Mesothelial cell of epicardium (in vitro differentiated cells): Measurements from ENCODE around the gene SLC25A10. TPM values are rescaled to one million over a fixed set of nuclear protein-coding genes. Genes with fewer than 3 reads are reported as not detected.
"Not testable (repeated sequence)": the region's sequence is repeated elsewhere in the genome, so short reads cannot be mapped to it uniquely, and the experiment has no call there.

Experiments used
- DNase-seq, 2 experiments: peaks; one replicate each; pipeline ENCODE4 v3.0.0; 2021; ENCODE audit warnings: low spot score in 2 of 2; ENCODE audit not compliant: unreplicated experiment in 2 of 2
- H3K27ac Mint-ChIP-seq: 2 replicates; pipeline ENCODE4 v1.8.0; 2021; ENCODE audit warnings: mixed read lengths
- H3K27me3 Mint-ChIP-seq: 2 replicates; pipeline ENCODE4 v1.8.0; 2021; ENCODE audit warnings: low read depth, mixed read lengths
- H3K36me3 Mint-ChIP-seq: 2 replicates; pipeline ENCODE4 v1.8.0; 2021; ENCODE audit warnings: mixed read lengths
- H3K4me1 Mint-ChIP-seq: 2 replicates; pipeline ENCODE4 v1.8.0; 2021; ENCODE audit warnings: mixed read lengths
- H3K4me3 Mint-ChIP-seq: 2 replicates; pipeline ENCODE4 v1.8.0; 2021; ENCODE audit warnings: mild to moderate bottlenecking, moderate library complexity, mixed read lengths
- H3K9me3 Mint-ChIP-seq: 2 replicates; pipeline ENCODE4 v1.8.0; 2021; ENCODE audit warnings: mixed read lengths
- CTCF ChIP-seq: fragments of 200-600 bp; sonication (generic); IDR thresholded peaks from one replicate; pipeline ENCODE4 v1.5.0; 2021; ENCODE audit warnings: antibody characterized with exemption; ENCODE audit not compliant: unreplicated experiment
- microRNA-seq: library from miRNA; unstranded; fragments of <30 nt; microRNA quantifications from one replicate; pipeline ENCODE4 v1.2.0, GENCODE V29; 2021; ENCODE audit warnings: inconsistent platforms, mixed read lengths
- total RNA-seq: library from RNA; stranded (reverse); gene quantifications from 3 replicates; pipeline ENCODE4 v1.2.1, GENCODE V29; 2021

Gene SLC25A10
- total RNA-seq, 1 donor from 2014 or later: 15.2 TPM

- Mint-ChIP-seq H3K27me3 (peaks cover 12% of the 10 kb centered on the region), H3K9me3 (no peaks in the 10 kb centered on the region), H3K27ac (no peak overlapping the region), H3K36me3 (no peaks in the 10 kb centered on the region), H3K4me1 (no peaks in the 10 kb centered on the region), H3K4me3 (no peak overlapping the region)
- TF ChIP-seq CTCF: no peak
- no peak for DNase-seq
These were observed 26.8 kb downstream of the SLC25A10 start for GRCh38 chr17:81738801-81739393.

- H3K27ac Mint-ChIP-seq: peak overlapping the region; percentile 43
- not testable (repeated sequence) for H3K4me3 Mint-ChIP-seq, H3K4me1 Mint-ChIP-seq, H3K9me3 Mint-ChIP-seq, H3K36me3 Mint-ChIP-seq, DNase-seq
- H3K27me3 Mint-ChIP-seq: peaks cover 11% of the 10 kb centered on the region
These were observed 27.5 kb downstream of the SLC25A10 start for GRCh38 chr17:81739593-81739992.

- no peaks in the 10 kb centered on the region for H3K4me1 Mint-ChIP-seq
- H3K27me3 Mint-ChIP-seq: peaks cover 10% of the 10 kb centered on the region
- H3K36me3 Mint-ChIP-seq: no peaks in the 10 kb centered on the region
- H3K27ac Mint-ChIP-seq: no peak overlapping the region
- H3K4me3 Mint-ChIP-seq: no peak overlapping the region
- TF ChIP-seq CTCF: no peak
- H3K9me3 Mint-ChIP-seq: no peaks in the 10 kb centered on the region
- DNase-seq: no peak
These were observed 28.4 kb downstream of the SLC25A10 start for GRCh38 chr17:81740395-81740961.

- H3K4me1 Mint-ChIP-seq: no peaks in the 10 kb centered on the region
- TF ChIP-seq CTCF: no peak
These were observed 29.0 kb downstream of the SLC25A10 start for GRCh38 chr17:81741049-81741593.

GRCh38 chr17:81741594-81742452 lies 29.7 kb downstream of the SLC25A10 start:
- H3K36me3 Mint-ChIP-seq: no peaks in the 10 kb centered on the region
- no peak for DNase-seq
- H3K9me3 Mint-ChIP-seq: no peaks in the 10 kb centered on the region
- no peaks in the 10 kb centered on the region for H3K4me1 Mint-ChIP-seq
- no peak overlapping the region for H3K27ac Mint-ChIP-seq
- H3K27me3 Mint-ChIP-seq: no peaks in the 10 kb centered on the region
- no peak overlapping the region for H3K4me3 Mint-ChIP-seq
- TF ChIP-seq CTCF: no peak

More at GRCh38 chr17:81741049-81741593, 29.0 kb downstream of the SLC25A10 start:
- Mint-ChIP-seq H3K27ac (no peak overlapping the region), H3K9me3 (no peaks in the 10 kb centered on the region), H3K27me3 (peaks cover 3% of the 10 kb centered on the region), H3K4me3 (no peak overlapping the region), H3K36me3 (no peaks in the 10 kb centered on the region)
- no peak for DNase-seq

Small RNA genes within 50 kb of the gene (microRNA-seq; reads per million reads assigned to microRNA genes)
- 0.88 reads per million for gene MIR6786

Other genes starting within 250 kb of the SLC25A10 start
- gene ACTG1, start 199.5 kb upstream of the SLC25A10 start, total RNA-seq: 4,391 to 4,678 TPM (median 4,589 TPM) in 3 replicates
- gene FSCN2, start 183.9 kb upstream of the SLC25A10 start, total RNA-seq: 13.0 to 17.3 TPM (median 13.3 TPM) in 3 replicates
- gene FAAP100, start 159.9 kb upstream of the SLC25A10 start, total RNA-seq: 35.4 to 37.2 TPM (median 36.0 TPM) in 3 replicates
- gene NPLOC4, start 75.2 kb upstream of the SLC25A10 start, total RNA-seq: 93.3 to 102 TPM (median 94.5 TPM) in 3 replicates
- 2.9 to 3.7 TPM (median 3.1 TPM) in 3 replicates for gene TSPAN10, start 75.1 kb upstream of the SLC25A10 start, total RNA-seq
- gene PDE6G, start 55.7 kb upstream of the SLC25A10 start, total RNA-seq: 0.59 to 1.4 TPM (median 1.00 TPM) in 3 replicates
- 23.9 to 26.5 TPM (median 25.7 TPM) in 3 replicates for gene OXLD1, start 45.7 kb upstream of the SLC25A10 start, total RNA-seq
- 16.3 to 19.6 TPM (median 17.5 TPM) in 3 replicates for gene CCDC137, start 45.5 kb upstream of the SLC25A10 start, total RNA-seq
- gene ARL16, start 28.5 kb upstream of the SLC25A10 start, total RNA-seq: 42.8 to 44.7 TPM (median 44.5 TPM) in 3 replicates
- 114 to 122 TPM (median 119 TPM) in 3 replicates for gene HGS, start 28.3 kb upstream of the SLC25A10 start, total RNA-seq
- gene MRPL12, start 8.9 kb upstream of the SLC25A10 start, total RNA-seq: 53.9 to 56.7 TPM (median 54.1 TPM) in 3 replicates
- gene GCGR, start 91.9 kb downstream of the SLC25A10 start, total RNA-seq: 0.18 to 0.74 TPM (median 0.66 TPM) in 3 replicates
- gene MCRIP1, start 121.0 kb downstream of the SLC25A10 start, total RNA-seq: 96.2 to 104 TPM (median 103 TPM) in 3 replicates
- 0.35 TPM in 1 of 3 replicates, not detected in the others for gene PPP1R27, start 122.8 kb downstream of the SLC25A10 start, total RNA-seq
- gene P4HB, start 148.3 kb downstream of the SLC25A10 start, total RNA-seq: 405 to 433 TPM (median 421 TPM) in 3 replicates
- 258 to 275 TPM (median 268 TPM) in 3 replicates for gene ARHGDIA, start 159.1 kb downstream of the SLC25A10 start, total RNA-seq
- 78.5 to 86.1 TPM (median 79.5 TPM) in 3 replicates for gene ALYREF, start 179.3 kb downstream of the SLC25A10 start, total RNA-seq
- 103 to 115 TPM (median 108 TPM) in 3 replicates for gene ANAPC11, start 179.4 kb downstream of the SLC25A10 start, total RNA-seq
- gene NPB, start 190.0 kb downstream of the SLC25A10 start, total RNA-seq: 0.75 to 1.7 TPM (median 1.2 TPM) in 3 replicates
- 16.8 to 20.5 TPM (median 17.5 TPM) in 3 replicates for gene PCYT2, start 199.1 kb downstream of the SLC25A10 start, total RNA-seq
- 18.9 to 22.6 TPM (median 21.3 TPM) in 3 replicates for gene SIRT7, start 205.9 kb downstream of the SLC25A10 start, total RNA-seq
- gene MAFG, start 215.5 kb downstream of the SLC25A10 start, total RNA-seq: 23.6 to 25.5 TPM (median 24.1 TPM) in 3 replicates
- gene PYCR1, start 225.0 kb downstream of the SLC25A10 start, total RNA-seq: 91.0 to 108 TPM (median 102 TPM) in 3 replicates
- gene MYADML2, start 234.9 kb downstream of the SLC25A10 start, total RNA-seq: not detected in 3 replicates
- 5.9 to 8.2 TPM (median 6.5 TPM) in 3 replicates for gene NOTUM, start 248.9 kb downstream of the SLC25A10 start, total RNA-seq